GM19372 (cell line): ENCODE measurements around the gene KCTD11.

Experiments
- ATAC-seq: cut with Tn5 transposase; IDR thresholded peaks from one replicate; pipeline ENCODE4 v1.9.1; 2021; ENCODE audit warnings: mild to moderate bottlenecking, low read depth, moderate library complexity; ENCODE audit not compliant: unreplicated experiment

KCTD11 gene

DNA sequence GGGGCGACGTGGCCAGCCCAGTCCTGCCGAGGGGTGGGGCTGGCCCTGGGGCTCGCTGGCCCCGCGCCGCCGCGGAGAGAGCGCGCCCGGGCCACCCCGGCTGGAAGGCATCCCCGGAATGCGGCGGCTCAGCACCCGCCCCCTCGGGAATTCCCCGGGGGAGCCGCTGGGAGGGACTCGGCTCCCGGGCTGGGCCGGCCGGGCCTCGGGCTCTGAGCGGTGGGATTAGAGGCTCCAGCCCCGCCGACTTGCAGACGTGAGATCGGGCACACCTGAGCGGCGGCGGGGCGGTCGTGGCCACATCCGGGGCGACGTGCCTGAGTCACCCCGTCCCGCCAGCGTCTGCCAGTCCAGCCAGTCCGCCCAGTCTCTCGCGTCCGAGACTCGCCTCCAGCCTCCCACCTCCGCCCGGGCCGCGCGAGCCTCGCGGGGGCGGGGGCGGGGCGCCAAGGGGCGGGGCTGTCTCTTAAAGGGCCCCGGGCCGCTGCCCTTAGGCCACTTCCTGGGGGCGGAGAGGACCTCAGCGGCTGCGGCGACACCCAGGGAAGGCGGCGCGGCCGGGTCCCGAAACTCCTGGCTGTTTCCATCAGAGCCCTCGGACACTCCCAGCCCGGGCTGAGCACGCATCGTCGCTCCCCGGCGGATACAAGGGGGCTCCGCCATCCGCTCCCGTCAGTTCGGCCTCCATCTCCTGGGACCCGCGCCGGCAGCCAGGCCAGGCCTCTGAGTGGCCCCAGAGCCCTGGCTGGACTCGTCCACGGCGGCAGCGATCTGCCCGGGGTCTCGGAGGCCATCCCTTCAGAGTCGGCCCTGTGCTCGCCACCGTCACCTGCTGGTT lies at the start of gene KCTD11:
KCTD11 (plus strand) TSS at position 498 of the 838 bp plus-strand sequence.
- ATAC-seq = peak; percentile 66

DNA sequence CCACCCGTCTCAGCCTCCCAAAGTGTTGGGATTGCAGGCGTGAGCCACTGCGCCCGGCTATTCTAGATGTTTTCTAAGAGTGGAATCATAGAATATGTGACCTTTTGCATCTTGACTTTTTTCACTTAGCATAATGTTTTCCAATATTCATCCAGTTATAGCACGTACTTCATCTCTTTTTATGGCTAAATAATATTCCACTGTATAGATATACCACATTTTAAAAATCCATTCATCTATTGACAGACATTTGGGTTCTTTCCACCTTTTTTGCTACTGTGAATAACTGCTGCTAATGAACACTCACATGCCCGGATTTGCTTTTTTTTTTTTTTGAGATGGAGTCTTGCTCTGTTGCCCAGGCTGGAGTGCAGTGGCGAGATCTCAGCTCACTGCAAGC lies 47.8 kb upstream of the KCTD11 start:
- no peak for ATAC-seq

DNA sequence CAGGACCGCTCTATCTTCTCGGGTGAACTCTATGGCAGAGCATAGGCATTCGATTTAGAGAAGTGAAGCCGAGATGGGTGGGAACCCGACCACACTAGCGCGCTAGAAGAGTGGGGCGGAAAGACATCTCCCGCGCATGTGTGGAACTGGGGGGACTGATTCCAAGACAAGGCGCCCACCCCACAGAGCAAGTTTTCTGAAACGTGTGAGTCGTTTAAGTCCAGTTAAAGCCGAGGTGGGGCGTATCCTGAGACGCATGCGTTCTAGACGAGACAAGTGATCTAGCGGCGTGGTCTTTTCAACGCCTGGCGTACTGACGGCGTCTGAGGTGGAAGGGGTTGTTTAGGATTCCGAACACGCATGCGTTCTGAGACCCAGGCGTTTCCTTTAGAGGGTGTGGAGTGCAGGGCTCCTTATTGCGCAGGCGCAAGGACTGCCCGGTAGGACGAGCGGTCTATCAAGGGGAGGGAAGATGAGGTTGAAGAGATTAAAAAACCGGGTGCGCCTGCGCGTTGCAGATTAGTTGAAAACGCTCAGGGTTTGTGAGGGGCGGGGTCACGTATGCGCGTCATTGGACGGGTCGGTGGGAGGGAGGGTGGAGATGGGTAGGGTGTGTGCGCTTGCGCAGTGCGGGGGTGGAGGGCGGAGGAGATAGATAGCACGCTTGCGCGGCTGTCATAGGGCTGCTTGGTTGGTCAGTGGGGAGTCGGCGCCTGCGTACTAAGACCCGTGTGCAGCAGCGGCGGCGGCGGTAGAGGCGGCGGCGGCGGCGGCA lies 44.9 kb upstream of the KCTD11 start, which contains the start of gene EIF5A:
EIF5A (plus strand) TSS at position 718 of the 775 bp plus-strand sequence. CDS start 2,008 bp downstream, outside the sequence.
- peak; percentile 64 for ATAC-seq

DNA sequence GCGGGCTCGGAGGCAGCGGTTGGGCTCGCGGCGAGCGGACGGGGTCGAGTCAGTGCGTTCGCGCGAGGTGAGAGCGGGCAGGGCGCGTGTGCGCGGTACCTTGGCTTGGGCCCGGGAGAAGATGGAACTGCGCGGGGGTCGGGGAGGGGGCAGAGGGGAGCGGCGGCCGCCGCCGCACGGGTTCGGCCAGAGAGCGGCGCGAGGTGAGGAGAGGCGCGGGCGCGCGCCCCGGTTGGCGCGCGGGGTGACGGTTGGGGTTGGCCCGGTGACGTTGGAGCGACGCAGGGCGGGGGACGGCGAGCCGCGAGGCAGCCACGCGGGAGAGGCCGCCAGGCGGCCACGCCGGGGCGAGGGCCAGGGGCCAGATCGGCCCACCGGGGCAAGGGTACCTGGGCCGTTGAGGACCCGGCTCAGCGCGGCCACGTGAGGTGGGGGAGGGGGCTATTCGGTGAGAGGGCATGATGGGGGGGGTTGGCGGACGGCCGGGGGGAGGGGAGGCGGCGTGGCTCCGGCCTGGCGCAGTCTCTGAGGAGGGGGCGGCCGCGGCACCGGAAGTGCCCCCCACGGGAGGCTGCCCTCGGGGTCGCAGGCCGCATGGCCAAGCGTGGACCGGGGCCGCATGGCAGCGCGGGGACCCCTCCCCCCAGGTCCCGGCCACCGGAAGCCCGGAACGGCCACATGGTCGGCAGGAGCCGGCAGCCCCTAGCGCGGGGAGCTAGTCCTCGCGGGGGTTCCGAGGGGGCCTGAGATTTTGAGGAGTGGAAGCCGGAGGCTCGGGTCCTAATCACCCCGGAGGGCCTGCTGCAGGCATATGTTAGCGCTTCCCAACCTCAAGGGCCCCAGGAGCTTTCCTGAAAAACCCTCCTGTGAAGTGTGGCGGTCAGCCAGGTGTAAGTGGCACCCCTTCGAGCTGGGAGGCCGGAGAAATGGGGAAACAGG lies 44.0 kb upstream of the KCTD11 start:
- no peak for ATAC-seq

DNA sequence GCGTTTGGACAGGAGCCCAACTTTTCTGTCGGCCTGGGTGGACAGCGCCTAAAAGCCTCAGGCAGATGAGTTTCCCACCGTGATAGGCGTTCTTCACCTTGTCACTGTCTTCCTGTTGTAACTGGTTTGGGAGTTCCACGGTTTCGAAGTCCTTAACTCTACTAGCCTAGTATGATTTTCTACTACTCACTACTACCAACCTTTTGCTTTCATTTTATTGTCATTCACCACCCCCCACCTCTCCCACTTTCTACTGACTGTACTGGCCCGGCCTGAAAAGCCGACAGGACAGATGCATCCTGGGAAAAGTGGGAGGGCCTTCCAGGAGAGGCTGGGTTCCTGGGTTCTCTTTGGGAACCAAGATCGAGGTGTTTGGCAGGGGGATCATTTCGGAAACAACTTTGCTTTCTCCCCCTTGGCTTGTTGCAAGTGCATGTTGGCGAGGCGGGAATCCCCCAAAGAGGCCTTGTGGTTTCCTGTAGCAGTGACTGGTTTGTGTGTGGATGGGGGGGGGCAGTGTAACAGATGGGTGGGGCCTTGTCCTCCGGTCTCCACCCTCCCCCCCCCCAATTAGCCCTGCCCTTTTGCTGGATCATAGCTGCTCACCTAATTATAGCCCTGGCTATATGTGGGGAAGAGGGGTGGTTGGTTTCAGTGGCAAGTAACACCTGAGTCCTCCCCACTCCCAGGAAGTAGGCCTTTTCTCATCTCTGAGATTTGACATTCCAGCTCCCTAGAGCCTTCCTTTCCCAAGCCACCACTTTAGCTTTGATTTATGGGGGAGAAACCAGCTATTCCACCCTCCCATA lies 43.1 kb upstream of the KCTD11 start:
- no peak for ATAC-seq

DNA sequence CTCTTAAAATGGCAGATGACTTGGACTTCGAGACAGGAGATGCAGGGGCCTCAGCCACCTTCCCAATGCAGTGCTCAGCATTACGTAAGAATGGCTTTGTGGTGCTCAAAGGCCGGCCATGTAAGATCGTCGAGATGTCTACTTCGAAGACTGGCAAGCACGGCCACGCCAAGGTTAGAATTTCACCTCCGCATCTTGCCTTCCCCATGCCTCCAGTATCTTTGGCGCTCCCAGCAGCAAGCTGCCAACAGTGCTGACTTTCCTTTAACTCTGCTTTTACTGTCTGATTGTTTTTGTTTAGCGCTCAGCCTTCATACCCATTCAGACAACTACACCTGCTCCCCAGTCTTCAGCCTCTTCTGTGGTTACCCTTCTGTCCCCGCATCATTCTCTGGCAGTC lies 42.3 kb upstream of the KCTD11 start:
- ATAC-seq = no peak

DNA sequence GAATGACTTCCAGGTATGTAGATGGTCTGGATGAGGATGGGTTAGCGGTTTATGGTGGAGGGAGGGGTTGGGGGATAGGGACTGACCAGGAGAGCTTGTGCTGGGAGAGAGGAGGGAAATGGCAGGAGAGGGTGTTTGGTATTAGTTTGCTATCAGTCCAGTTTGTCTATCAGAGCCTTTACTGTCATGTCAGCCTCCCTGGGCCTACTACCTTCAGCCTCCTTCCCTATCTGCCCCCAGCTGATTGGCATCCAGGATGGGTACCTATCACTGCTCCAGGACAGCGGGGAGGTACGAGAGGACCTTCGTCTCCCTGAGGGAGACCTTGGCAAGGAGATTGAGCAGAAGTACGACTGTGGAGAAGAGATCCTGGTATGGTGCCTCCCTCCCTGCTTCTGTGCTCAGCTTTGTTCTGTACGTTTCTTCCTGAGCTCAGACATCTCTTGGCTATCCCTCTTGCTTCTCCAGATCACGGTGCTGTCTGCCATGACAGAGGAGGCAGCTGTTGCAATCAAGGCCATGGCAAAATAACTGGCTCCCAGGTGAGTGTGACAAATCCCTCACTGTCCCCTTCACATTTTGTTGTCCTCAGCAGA lies 40.8 kb upstream of the KCTD11 start:
- no peak for ATAC-seq

DNA sequence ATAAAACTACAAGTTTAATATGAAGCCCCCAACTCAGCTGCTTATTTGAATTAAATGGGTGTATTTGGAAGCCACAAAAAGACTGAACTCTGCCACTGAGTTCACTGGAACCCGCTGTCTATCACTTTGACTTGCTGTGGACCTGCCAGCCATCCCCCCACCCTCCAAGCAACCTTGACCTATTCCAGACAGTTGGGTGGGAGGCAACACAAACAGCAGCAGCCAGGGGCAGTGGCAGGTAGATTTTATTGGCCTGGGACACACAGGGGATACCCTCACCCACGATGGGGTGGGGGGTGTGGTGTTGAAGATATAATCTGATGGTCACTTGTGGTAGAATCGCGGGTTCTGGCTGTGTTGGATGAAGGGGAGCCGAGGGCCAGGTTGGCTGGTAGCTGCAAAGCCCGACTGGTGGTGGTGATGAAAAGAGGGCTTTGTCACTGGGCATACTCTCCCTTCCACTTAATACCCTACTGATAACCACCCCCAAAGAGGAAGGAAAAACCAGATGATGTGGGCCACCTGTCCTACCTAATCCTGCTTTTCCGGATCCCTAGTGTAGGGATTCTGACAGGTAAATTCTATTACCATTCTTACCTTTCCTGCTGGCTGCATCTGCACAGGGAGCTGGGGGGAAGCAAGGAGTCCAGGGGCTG lies 39.4 kb upstream of the KCTD11 start:
- ATAC-seq = no peak

DNA sequence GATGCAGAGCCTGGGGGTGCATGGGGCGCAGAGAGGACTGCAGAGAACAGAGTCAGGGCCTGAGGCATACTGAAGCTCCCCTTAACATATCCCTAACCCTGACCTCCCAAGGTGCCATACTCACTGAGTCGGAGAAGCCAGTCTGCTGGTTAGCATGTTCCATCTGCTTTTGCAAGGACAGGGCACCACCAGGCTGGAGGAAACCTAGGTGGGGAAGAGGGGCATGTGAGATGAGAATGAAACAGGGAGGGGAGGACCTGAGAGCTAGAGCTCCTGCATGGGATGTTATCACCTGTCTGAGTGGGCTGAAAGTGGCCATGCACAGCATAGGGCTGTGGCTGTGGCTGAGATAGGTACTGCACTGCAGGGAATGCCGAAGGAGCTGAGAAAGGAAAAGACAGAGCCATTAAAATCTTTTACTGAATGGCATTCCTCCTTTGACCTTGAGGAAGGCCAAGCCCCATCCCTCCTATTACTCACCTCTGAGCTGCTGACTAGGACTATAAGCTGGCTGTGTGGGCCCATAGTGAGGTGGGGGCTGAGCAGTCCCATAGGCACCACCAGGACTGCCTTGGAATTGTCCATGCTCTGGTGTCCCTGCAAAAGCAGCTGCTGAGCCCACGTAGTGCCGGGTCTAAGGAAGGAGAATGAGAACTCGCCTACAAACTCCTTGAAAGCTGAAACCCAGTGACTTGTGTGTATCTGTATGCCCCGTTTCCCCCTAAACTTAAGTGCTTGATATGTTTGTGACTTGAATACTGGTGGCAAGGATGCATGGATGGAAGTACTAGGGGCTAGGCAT lies 38.7 kb upstream of the KCTD11 start:
- ATAC-seq = no peak

DNA sequence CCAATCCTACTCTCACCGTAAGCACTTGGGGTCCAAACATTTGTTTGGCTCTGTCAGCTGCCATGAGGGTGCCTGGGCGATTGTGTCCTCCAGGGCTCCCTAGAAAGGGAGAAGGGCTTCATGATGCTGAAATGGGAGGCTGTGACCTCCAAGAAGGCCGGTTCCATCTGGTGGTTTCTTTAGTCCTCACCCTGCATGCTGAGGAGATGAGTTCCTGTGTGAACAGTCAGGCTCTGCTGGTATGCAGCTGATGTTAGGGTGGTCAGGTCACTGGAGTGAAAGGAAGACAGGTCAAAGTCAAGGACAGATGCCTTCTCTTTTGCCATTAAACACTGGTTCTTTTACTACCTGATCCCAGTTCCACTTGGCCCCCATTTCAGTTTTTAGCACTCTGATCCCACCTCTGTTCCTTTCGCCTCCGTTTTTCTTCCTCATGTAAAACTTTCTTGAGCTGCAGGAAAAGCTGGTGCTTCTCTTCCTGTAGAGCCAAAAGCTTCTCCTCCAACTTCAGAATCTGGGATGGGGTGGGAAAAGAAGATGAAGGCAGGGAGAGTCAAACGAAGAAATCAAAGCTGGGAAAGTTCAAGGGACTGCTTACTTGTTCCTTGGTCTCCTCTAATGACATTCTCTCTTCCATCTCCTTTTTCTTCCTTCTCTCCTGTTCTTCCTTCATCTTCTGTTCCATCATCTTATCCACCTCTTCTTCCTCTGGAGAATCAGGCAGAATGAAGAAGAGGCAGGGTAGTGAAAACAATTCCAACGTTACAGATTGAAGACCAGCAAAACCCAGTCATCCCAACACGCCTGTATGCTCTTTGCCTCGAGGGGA lies 37.9 kb upstream of the KCTD11 start:
- ATAC-seq = no peak

DNA sequence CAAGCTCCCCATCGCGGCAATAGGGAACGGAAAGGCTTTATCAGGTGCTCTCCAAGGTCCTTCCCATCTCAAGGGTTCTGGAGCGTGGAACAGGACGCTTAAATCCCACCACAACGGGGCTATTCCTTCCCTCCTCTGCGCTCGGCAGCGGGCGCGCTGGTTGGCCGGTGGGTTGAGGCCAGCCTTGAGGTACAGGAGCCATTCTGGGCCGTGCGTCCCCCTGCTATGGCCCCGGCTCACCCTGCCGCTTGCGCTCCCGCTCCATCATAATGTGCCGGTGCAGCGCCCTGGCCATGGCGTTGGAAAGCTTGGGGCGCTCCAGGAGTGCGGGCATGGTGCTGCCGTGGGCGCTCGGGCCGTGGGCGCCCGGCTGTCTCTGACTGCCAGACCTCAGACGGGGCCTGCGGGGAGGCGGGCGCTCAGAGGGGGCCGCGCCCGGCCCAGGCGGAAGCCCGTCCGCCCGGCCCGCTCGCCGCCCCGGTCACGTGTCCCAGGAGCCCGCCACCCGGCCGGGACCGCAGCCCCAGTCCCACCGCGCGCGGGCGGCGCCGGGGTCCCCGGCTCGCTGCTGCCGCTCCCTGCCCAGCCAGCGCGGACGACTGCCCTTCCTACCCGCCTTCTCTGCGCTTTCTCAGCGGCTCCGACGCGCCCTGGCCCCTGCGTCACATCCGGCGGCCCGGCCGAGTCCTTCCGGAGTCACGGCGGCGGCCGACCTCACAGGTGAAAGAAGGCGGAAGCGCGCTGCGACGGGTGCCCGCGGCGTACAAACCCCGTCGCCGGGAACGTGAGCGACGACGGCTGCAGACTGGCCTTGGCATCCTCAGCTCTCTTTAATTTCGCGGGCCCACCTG lies 37.0 kb upstream of the KCTD11 start, which contains the start of gene GPS2:
GPS2 (minus strand) TSS at position 642 of the 851 bp plus-strand sequence; CDS start at position 334, 308 bp downstream.
- ATAC-seq = peak; percentile 85

DNA sequence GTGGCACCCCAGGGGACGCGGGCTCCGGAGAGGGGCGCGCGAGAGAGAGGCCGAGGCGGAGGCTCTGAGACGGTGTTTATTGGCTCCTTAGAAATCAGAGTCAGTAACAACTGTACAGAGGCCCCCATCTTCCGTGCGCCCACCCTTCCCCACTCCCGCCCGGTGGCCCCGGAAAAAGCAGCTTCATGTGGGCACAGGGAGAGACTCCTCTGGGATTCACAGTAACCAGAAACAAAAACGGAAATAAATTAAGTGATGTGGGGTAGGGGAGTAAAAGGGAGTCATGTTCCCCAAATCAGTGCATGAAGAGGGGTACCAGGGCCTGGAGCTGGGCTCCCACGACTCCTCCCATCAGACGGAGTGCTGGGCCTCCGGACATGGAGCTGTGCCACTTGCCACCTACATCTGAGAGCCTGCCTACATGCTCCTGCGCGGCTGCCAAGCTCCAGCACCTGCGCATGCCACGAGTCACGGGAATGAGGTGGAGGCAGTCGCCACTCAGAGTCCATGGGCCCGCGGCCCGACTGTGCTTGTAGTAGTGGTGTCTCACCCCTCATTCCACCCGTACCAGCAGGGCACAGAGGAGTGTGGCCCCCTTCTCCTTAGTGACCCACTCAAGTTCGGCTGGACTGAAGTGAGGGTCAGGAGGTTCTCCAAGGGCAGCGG lies 36.3 kb upstream of the KCTD11 start:
- ATAC-seq = no peak

DNA sequence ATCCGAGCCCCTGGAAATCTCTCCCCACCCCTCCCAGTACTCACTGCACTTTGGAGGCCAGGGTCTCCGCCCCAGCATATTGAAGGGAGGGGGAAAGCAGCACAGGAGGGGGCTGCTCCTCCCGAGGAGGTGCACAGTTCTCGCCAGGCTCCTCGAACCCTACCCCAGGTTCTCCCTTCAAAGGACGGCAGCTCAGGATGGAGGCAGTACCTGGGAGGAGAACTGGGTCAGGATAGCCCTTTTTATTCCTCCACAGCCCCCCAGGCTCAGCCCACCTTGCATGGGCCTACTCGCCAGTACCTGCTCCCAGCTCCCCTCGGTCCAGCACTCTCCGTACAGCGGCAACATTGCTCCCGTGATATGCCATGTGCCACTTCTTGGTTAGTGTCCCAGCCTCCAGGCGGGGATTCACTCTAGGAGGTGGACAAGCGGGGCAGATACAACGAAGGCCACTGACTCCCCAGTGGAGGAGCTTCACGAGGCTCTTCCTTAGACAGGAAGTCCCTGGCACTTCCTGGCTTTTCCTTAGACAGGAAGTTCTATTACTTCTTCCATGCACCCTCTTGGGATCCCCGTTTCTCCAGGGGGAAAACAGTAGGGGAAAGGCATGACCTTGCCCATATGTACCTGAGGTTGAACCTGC lies 34.7 kb upstream of the KCTD11 start:
- ATAC-seq = no peak

DNA sequence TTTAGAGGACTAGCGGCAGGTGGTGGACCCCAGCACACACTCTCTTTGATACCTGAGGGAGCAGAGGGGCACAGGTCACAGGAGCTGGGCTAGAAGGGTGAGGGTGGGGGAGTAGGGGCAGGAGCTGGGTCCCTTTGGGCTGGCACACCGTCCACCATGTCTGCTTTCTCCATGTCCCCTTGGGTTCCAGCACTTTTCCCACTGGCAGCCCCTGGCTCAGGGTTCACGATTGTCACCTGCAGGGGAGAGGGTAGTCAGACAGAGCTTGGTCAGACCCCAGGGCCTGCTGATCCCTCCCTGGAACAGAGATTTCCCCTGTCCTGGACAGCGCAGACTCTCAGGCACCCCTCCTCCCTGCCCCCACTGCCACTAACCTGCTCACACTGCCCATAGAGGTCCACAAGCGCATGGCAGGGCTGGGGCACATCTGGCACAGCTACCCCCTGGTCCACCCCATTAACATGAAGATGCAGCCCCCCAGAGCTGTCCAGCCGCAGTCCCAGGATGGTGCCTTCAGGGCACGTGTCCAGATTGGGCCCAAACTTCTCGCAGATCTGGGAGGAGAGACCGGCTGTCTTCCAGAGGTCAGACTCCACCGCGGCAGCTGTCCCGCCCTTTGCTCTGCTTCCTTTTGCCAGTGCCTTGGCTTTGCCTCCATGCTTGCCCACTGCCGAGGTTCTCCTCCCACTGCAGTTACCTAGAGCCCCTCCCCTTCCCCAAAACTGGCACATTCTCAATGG lies 33.7 kb upstream of the KCTD11 start:
- no peak for ATAC-seq
